ENCODE measurements around the gene TM2D1. TPM values are rescaled to one million over a fixed set of nuclear protein-coding genes. Genes with fewer than 3 reads are reported as not detected.
A peak's percentile ranks its signal among the peaks of the same experiment; 100 is the strongest.

Gene TM2D1
- total and polyA plus RNA-seq, 9 donors, result 34.6 to 68.0 (median 48.4) TPM

- 92 to 97% (median 95%) methylated on average over 11 of the region's 11 CpGs for WGBS, 3 donors
- H3K4me3 ChIP-seq, result no peak overlapping the region
- no peaks in the 10 kb centered on the region for H3K27me3 ChIP-seq
- H3K4me1 ChIP-seq (ENCODE audit: insufficient read depth), result peaks cover 18% of the 10 kb centered on the region
- H3K36me3 ChIP-seq, result no peaks in the 10 kb centered on the region
- no peak for DNase-seq
- intact Hi-C loops (cut with DNase I), result loop anchor here in 3 of 4 donors (5.0 to 10.0 kb wide), 6 partner anchors 103 to 675 kb away; partner anchors contain the start of gene PATJ (in 1 of the 3)
- TF ChIP-seq POLR2A (IDR thresholded peaks at IDR 0.05) (no peak), EP300 (IDR thresholded peaks at IDR 0.05) (no peak), CTCF (IDR thresholded peaks at IDR 0.05) (no peak)
- H3K9me3 ChIP-seq, result no peaks in the 10 kb centered on the region
- H3K27ac ChIP-seq, result peak overlapping the region; percentile 7 to 53
These were observed 85.2 kb downstream of the TM2D1 start for GRCh38 chr1:61639608-61640336.

GRCh38 chr1:61638911-61639605 lies 85.9 kb downstream of the TM2D1 start:
- WGBS, 3 donors, result 35 to 44% (median 43%) methylated on average over 3 of the region's 3 CpGs
- Histone ChIP-seq H3K9me3 (no peaks in the 10 kb centered on the region), H3K4me3 (no peak overlapping the region)

GRCh38 chr1:61638296-61638695 lies 86.6 kb downstream of the TM2D1 start:
- no peak for TF ChIP-seq CTCF (IDR thresholded peaks at IDR 0.05)
- peak; percentile 63 for TF ChIP-seq EP300 (IDR thresholded peaks at IDR 0.05)
- no peak for TF ChIP-seq POLR2A (IDR thresholded peaks at IDR 0.05)

More at GRCh38 chr1:61638911-61639605, 85.9 kb downstream of the TM2D1 start:
- TF ChIP-seq EP300 (IDR thresholded peaks at IDR 0.05), result no peak
- no peak for TF ChIP-seq CTCF (IDR thresholded peaks at IDR 0.05)
- no peak for TF ChIP-seq POLR2A (IDR thresholded peaks at IDR 0.05)
- intact Hi-C loops (cut with DNase I), result loop anchor here in 2 of 4 donors (5.0 kb wide), 2 partner anchors 187 to 587 kb away; no protein-coding TSS in a partner anchor
- H3K4me1 ChIP-seq (ENCODE audit: insufficient read depth), result peaks cover 18% of the 10 kb centered on the region
- H3K36me3 ChIP-seq, result no peaks in the 10 kb centered on the region
- no peak for DNase-seq
- no peaks in the 10 kb centered on the region for H3K27me3 ChIP-seq
- peak overlapping the region; percentile 7 to 53 for H3K27ac ChIP-seq

GRCh38 chr1:61637470-61637869 lies 87.5 kb downstream of the TM2D1 start:
- 87 to 88% (median 87%) methylated on average over 2 of the region's 2 CpGs for WGBS, 3 donors
- intact Hi-C loops (cut with DNase I), result loop anchor here in 2 of 4 donors (5.0 kb wide), 2 partner anchors 185 to 585 kb away; no protein-coding TSS in a partner anchor
- H3K4me1 ChIP-seq (ENCODE audit: insufficient read depth), result peaks cover 18% of the 10 kb centered on the region

More at GRCh38 chr1:61638296-61638695, 86.6 kb downstream of the TM2D1 start:
- WGBS, 3 donors, result 9 to 20% (median 18%) methylated on average over 2 of the region's 2 CpGs
- peak in 1 of 5 donors; percentile 34 for DNase-seq
- intact Hi-C loops (cut with DNase I), result loop anchor here in 2 of 4 donors (5.0 kb wide), 2 partner anchors 186 to 586 kb away; no protein-coding TSS in a partner anchor
- no peaks in the 10 kb centered on the region for H3K9me3 ChIP-seq
- H3K36me3 ChIP-seq, result no peaks in the 10 kb centered on the region
- no peaks in the 10 kb centered on the region for H3K27me3 ChIP-seq
- peak overlapping the region in 1 of 2 donors; percentile 53 for H3K27ac ChIP-seq
- peaks cover 18% of the 10 kb centered on the region for H3K4me1 ChIP-seq (ENCODE audit: insufficient read depth)
- H3K4me3 ChIP-seq, result no peak overlapping the region

More at GRCh38 chr1:61637470-61637869, 87.5 kb downstream of the TM2D1 start:
- Histone ChIP-seq H3K36me3 (no peaks in the 10 kb centered on the region), H3K4me3 (no peak overlapping the region), H3K27ac (peak overlapping the region in 1 of 2 donors; percentile 53), H3K27me3 (no peaks in the 10 kb centered on the region), H3K9me3 (no peaks in the 10 kb centered on the region)
- TF ChIP-seq CTCF (IDR thresholded peaks at IDR 0.05) (no peak), EP300 (IDR thresholded peaks at IDR 0.05) (no peak), POLR2A (IDR thresholded peaks at IDR 0.05) (no peak)
- DNase-seq, result no peak

Measured in ovary (tissue), 9 donors.